GM12874 (cell line): Measurements from ENCODE around the gene FKBP2.

Experiments used
- CTCF ChIP-seq: IDR thresholded peaks from 2 replicates; pipeline ENCODE4 v1.5.1; 2011; ENCODE audit warnings: low read depth, mild to moderate bottlenecking, control low read depth, low read length, moderate library complexity; ENCODE audit not compliant: insufficient read depth

Gene FKBP2

GRCh38 chr11:64225608-64226506 lies 15.0 kb upstream of the FKBP2 start, which contains the start of the genes NUDT22 and TRPT1:
NUDT22 (plus strand) TSS chr11:64226274; CDS start chr11:64226653, 379 bp downstream.
TRPT1 (minus strand) TSS chr11:64226186; CDS start chr11:64225860, 326 bp downstream.
- peak; percentile 35 for TF ChIP-seq CTCF

GRCh38 chr11:64226507-64227051 lies 14.3 kb upstream of the FKBP2 start:
- TF ChIP-seq CTCF: no peak

GRCh38 chr11:64227405-64227956 lies 13.4 kb upstream of the FKBP2 start:
- no peak for TF ChIP-seq CTCF

GRCh38 chr11:64229090-64229743 lies 11.7 kb upstream of the FKBP2 start:
- TF ChIP-seq CTCF: no peak

- no peak for TF ChIP-seq CTCF
These were observed 11.1 kb upstream of the FKBP2 start for GRCh38 chr11:64229744-64230170.

- TF ChIP-seq CTCF: no peak
These were observed 10.5 kb upstream of the FKBP2 start, which contains the start of gene DNAJC4 for GRCh38 chr11:64230171-64230984. DNAJC4 (plus strand) TSS chr11:64230548; CDS start chr11:64230855, 307 bp downstream.

- TF ChIP-seq CTCF: no peak
These were observed 9.9 kb upstream of the FKBP2 start for GRCh38 chr11:64230985-64231365.
